GM04503 (cell line): Measurements from ENCODE around the gene S100A6.
A peak's percentile ranks its signal among the peaks of the same experiment; 100 is the strongest.
"Not testable (repeated sequence)": the region's sequence is repeated elsewhere in the genome, so short reads cannot be mapped to it uniquely, and the experiment has no call there.

ENCODE experiments used
- DNase-seq: peaks from one replicate; pipeline ENCODE4 v3.0.0-alpha.2; 2012; ENCODE audit warnings: low read depth

The S100A6 gene

GRCh38 chr1:153531638-153532037, 4.2 kb downstream of the S100A6 start:
- DNase-seq = no peak

- no peak for DNase-seq
Observed at GRCh38 chr1:153527683-153528040, 8.1 kb downstream of the S100A6 start.

DNA sequence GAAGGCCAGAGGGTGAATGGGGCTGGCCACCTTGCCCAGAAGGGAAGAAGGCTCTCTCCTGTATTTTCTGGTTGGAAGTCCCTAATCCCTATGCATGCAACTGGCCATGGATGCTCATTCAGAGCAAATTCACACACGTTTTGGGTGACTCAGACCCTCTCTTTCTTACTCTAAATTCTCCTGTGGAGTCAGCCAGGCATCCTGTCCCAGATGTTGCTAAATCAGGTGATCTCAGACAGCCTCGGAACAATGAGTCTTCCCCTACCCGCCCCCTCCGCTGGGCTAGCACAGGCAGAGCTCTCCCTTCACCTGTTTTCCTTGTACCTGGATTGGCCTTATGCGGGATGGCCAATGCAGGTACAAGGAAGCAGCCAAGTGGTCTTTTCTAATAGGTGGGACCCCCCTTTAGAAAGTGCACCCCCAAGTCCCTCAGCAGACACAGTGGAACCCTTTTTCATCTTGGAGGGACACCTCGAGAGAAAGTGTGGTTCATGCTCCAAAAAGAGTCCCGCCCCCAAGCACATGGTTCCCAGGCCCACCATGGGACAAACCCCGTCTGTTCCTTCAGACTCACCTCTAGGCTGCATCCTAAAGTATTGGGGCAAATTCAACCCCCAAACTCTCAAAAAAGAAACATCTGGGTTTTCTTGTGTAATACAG, 8.6 kb downstream of the S100A6 start:
- no peak for DNase-seq

- DNase-seq = no peak
Observed at GRCh38 chr1:153526132-153526543, 9.7 kb downstream of the S100A6 start.

DNA sequence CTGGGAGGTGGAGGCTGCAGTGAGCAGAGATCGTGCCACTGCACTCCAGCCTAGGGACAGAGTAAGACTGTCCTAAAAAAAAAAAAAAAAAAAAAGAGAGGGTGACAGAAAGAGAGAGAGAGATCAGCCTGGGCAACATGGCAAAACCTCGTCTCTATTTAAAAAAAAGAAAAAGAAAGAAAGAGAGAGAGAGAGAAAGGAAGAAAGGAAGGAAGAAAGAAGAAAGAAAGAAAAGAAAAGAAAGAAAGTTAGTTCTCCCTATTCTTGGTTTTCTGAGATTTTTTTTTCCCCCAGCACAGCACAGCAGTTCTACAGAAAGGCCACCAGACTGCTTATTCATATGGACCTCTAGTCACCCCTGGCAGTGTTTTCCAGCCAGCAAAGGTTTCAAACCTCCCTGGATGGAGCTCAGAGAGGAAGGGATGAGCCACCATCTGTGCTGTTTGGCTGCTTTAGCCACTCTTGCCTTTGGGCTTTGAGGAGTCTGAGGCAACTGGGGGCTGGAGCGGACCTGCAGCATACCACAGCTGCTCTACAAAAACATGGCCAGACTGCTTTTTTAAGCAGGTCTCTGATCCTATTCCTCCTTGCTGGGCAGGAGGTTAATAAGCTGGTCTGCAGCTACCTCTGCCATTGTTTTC, 10.6 kb downstream of the S100A6 start:
- no peak for DNase-seq

DNA sequence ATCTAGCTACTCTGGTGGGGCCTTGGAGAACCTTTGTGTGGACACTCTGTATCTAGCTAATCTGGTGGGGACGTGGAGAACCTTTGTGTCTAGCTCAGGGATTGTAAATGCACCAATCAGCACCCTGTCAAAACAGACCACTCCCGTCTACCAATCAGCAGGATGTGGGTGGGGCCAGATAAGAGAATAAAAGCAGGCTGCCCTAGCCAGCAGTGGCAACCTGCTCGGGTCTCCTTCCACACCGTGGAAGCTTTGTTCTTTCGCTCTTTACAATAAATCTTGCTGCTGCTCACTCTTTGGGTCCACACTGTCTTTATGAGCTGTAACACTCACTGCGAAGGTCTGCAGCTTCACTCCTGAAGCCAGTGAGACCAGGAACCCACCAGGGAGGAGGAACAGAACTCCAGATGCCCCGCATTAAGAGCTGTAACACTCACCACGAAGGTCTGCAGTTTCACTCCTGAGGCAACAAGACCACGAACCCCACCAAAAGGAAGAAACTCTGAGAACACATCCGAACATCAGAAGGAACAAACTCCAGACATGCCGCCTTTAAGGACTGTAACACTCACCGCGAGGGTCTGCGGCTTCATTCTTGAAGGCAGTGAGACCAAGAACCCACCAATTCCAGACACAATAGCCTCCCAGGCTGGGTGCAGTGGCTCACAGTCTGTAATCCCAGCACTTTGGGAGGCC, 13.3 kb downstream of the S100A6 start:
- not testable (repeated sequence) for DNase-seq

DNA sequence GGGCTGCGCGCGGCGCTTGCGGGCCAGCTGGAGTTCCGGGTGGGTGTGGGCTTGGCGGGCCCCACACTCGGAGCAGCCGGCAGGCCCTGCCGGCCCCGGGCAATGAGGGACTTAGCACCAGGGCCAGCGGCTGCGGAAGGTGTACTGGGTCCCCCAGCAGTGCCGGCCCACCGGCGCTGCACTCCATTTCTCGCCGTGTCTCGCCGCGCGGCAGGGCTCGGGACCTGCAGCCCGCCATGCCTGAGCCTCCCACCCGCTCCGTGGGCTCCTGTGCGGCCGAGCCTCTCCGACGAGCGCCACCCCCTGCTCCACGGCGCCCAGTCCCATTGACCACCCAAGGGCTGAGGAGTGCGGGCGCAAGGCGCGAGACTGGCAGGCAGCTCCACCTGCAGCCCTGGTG, 14.0 kb downstream of the S100A6 start:
- DNase-seq = not testable (repeated sequence)

DNA sequence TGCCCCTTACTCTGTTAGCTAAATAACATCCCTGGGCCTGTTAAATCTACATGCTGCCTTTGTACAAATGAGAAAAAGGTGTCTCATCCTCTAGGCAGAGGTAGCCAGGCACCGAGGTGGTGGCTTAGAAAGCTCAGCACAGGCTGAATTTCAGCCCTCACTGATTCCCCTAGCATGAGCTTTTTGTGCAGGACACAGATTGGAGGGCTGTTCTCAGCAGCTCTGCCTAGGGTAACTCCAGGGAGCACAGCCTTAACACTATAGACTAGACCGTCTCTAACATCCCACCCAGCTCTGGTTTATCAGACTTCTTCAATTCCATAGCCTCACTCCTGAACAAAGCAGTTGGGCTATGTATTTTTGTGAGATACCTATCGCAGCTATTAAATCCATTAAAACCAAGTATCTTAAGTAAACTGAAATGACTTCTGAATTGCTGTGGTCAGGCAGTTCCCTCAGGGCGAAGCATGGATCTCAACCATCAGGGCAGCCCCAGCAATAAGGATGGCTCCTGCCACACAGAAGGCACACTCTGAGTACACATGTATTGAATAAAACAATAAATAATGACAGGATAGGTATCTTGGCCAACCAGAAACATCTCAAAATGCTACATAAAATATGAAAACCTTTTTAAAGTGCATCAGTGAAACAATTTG, 14.8 kb downstream of the S100A6 start:
- no peak for DNase-seq

DNA sequence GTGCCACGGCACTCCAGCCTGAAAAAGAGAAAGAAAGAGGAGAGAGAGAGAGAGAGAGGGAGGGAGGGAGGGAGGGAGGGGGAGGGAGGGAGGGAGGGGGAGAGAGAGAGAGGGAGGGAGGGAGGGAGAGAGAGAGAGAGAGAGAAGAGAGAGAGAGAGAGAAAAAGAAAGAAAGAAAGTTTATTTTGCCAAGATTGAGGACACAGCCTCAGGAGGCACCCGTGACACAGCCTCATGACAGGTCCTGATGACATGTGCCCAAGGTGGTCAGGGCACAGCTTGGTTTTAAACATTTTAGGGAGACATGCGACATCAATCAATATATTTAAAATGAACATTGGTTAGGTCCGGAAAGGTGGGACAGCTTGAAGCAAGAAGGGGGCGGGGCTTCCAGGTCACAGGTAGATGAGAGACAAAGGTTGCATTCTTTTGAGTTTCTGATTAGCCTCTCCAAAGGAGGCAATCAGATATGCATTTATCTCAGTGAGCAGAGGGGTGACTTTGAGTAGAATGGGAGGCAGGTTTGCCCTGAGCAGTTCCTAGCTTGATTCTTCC, 15.6 kb downstream of the S100A6 start:
- not testable (repeated sequence) for DNase-seq

GRCh38 chr1:153519242-153519641, 16.5 kb downstream of the S100A6 start:
- DNase-seq = no peak

DNA sequence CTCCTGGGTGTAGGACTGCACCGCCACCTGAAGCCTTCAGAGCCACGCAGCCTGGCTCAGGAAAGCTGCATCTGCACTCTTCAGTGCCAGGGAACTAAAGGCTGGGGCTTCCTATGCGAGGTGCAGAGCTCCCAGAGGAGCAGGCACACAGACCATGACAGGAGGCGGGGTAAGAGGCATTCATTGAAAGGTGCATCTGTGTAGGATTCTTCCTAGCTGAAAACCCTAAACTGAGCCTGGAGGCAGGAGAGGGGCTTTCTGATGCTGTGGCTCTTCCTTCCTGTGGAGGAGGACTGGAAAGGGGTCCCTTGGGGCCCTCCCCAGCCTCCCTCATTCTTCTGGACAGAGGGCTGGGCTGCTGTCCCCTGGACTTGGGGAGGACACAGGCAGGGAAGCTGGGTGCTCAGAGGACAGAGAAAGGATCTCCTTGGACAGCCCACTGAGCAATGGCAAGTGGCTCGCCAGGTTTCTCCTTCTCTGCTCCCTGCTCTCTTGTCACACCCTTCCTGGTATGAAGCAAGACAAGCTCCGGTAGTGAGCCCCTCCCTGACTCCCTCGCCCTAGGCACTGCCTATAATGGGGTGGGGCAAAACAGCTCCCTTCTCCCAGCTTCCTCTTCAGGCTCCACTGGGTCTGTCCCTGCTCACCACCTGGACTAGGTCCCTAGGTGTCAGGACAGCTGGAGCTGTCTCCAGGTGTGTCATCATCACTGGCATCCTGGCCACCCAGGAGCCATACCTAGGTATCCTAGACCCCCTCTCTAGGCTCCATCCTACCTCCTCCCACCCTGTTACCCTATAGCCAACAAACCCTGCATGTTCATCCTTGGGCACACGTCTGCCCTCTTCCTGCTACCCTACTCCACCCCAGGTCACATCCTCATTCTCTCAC, 20.0 kb downstream of the S100A6 start:
- no peak for DNase-seq

- no peak for DNase-seq
Observed at GRCh38 chr1:153513666-153514065, 22.1 kb downstream of the S100A6 start.

GRCh38 chr1:153513023-153513422, 22.8 kb downstream of the S100A6 start:
- DNase-seq = no peak

GRCh38 chr1:153510984-153511410, 24.8 kb downstream of the S100A6 start:
- no peak for DNase-seq

GRCh38 chr1:153509729-153510354, 25.9 kb downstream of the S100A6 start:
- no peak for DNase-seq

DNA sequence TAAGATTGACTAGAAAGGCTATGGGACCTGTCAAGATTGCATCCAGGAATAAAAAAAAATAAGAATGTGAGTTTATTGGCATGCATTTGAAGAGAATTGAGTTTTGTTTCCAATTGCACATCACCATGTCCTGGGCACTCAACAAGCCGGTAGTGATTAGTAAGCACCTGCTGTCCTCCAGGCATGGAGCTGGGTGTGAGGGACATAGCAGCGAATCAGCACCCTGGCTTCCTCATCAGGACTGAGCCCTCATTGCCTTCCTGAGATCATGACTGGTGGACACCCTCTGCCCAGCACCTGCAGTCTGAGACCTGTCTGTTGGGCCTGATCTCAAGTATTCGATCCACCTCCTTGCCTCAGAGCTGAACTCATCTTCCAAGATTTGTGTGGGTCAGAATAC, 26.8 kb downstream of the S100A6 start:
- no peak for DNase-seq

- no peak for DNase-seq
Observed at GRCh38 chr1:153507926-153508583, 27.7 kb downstream of the S100A6 start.

- peak; percentile 70 for DNase-seq
Observed at GRCh38 chr1:153506831-153507413, 28.9 kb downstream of the S100A6 start.

DNA sequence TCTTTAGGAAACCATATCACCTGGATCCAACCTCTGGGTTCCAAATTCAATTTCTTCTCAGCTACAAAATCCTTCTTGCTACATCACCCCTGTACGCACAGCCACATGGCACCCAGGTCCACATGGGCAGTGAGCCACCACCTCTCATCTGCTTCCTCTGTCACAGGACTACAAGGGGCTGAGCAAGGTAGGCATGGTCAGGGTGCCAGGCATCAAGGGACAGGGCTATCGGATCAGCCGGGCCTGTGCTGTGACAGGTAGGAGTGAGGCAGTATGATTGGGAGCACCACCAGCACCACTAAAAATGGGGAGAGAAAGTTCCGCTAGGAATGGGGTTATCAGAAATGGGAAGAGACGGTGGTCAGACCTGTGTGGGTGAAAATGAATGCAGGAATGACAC, 29.4 kb downstream of the S100A6 start:
- DNase-seq = no peak

GRCh38 chr1:153505576-153505975, 30.2 kb downstream of the S100A6 start:
- no peak for DNase-seq
